ENCODE results near the gene DOCK8.
"Not testable (repeated sequence)": the region's sequence is repeated elsewhere in the genome, so short reads cannot be mapped to it uniquely, and the experiment has no call there.

DOCK8 gene

GRCh38 chr9:214648-215493 lies at the start of gene DOCK8:
DOCK8 (plus strand) TSS chr9:214865; CDS start chr9:214977, 112 bp downstream.
- peak; percentile 65 for DNase-seq

DNA sequence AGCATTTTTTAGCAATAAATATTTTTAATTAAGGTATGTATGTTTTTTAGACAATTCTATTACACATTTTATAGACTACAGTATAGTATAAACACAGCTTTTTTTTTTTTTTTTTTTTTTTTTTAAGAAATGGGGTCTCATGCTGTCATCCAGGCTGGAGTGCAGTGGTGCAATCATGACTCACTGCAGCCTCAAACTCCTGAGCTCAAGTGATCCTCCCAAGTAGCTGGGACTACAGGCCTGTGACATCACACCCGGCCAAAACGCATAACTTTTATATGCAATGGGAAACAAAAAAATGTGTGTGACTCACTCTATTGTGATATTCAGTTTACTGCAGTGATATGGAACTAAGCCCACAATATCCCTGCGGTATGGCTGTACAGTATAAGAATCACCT lies 44.9 kb upstream of the DOCK8 start:
- not testable (repeated sequence) for DNase-seq

GRCh38 chr9:178140-178825 lies 36.4 kb upstream of the DOCK8 start:
- DNase-seq, result peak; percentile 34

DNA sequence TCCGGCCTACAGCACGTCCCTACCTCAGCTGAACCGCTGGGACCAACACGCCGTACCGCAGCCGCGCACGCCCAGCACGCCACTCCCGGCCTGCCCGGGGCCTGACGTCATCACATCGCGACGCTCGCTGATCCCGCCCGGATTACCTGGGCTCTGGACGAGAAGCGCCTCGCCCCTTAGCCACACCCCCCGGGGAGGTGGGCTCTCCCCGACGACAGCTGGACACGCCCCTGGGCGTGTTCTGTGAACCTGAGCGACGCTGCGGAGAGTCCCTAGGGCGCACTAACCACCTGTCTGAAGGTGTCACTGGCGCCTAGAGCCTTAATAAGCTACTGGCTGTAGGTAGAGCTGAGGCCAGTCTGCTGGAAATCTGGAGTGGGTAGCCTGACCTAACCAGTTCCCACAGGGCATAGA lies 35.7 kb upstream of the DOCK8 start, which contains the start of gene ZNG1A:
Gene ZNG1A, minus strand, starts transcription at position 87 of the 414 bp plus-strand sequence. CDS start 87 bp downstream, outside the sequence.
- peak; percentile 91 for DNase-seq

- DNase-seq, result not testable (repeated sequence)
These were observed 15.1 kb upstream of the DOCK8 start for GRCh38 chr9:199601-200000.

- DNase-seq, result no peak
These were observed 8.2 kb upstream of the DOCK8 start for GRCh38 chr9:206481-206880.

DNA sequence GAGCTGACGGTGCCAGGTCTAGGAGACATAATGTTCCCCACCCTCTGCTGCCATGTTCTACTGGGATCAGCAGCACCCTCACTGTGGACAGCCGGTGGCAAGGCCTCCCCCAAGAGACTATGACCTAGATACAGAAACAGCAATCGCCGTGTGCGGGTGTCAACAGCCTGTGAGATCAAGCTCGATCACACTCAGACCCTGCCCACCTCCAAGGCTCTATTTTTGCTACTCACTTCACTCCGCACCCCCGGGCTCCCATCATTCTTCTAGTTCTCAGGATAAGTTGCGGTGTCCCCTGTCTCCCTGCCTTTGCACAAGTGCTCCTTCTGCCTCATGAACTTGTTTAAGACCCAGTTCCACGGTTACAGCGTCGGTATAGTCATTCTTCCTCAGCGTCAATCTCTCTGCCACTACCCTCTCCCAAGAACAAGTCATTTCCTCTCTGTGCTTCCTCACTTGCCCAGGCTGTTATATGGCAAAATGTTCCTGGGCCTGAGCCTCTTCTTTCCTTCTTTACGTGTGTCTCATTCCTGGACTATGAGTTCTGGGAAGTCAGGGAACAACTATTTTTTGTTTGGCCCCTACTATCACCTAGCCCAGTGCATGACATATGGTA lies 5.4 kb upstream of the DOCK8 start:
- no peak for DNase-seq

- DNase-seq, result no peak
These were observed 3.6 kb upstream of the DOCK8 start for GRCh38 chr9:211036-211435.

DNA sequence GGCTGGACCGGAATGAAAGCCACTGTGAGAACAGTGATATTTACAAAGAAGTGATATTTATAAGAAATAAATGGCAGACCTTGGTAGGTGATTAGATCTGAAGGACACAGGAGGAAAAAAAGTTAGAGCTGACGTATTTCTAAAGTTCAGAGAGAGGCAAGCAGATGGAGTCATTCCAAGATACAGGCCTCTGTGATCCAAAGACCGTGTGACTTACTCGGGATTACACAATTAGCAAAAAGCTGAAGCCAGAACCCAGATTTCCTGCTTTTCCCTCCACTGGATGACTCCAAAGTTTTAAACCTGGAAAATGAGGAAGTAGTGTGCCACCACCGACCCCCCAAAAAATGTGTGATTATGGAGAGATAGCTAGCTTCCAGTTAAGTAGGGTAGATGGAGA lies 3.1 kb upstream of the DOCK8 start:
- no peak for DNase-seq

GRCh38 chr9:212297-212696 lies 2.4 kb upstream of the DOCK8 start:
- no peak for DNase-seq

- not testable (repeated sequence) for DNase-seq
These were observed 764 bp upstream of the DOCK8 start for GRCh38 chr9:213901-214300.

GRCh38 chr9:214351-214647 lies 366 bp upstream of the DOCK8 start:
- no peak for DNase-seq

DNA sequence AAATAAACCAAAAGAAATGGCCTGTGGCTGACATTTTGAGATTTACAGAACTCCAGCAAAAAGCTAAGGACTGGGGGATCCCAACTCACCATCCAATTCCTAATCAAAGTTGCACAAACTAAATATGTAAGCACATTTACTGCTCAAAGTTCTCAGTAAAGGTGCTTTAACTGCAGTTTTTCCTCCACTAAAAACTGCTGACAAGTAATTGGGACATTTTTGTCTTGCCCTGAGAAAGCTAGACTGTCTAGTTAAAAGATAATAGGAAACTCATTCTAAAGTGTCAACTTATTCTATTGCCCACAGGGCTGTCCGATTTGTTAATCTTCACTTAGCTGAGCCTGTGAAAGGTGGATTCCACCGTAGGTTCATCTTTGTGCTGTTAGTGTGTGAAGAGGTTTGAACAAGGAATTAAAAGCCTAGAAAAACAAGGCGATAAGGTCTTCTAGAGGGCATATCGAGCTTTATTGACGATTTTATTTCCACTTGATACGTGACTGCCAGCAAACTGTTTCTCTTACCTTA lies 1.0 kb downstream of the DOCK8 start:
- no peak for DNase-seq

- DNase-seq, result no peak
These were observed 2.2 kb downstream of the DOCK8 start for GRCh38 chr9:216866-217265.

GRCh38 chr9:217950-218349 lies 3.3 kb downstream of the DOCK8 start:
- DNase-seq, result no peak

GRCh38 chr9:219036-219435 lies 4.4 kb downstream of the DOCK8 start:
- not testable (repeated sequence) for DNase-seq

DNA sequence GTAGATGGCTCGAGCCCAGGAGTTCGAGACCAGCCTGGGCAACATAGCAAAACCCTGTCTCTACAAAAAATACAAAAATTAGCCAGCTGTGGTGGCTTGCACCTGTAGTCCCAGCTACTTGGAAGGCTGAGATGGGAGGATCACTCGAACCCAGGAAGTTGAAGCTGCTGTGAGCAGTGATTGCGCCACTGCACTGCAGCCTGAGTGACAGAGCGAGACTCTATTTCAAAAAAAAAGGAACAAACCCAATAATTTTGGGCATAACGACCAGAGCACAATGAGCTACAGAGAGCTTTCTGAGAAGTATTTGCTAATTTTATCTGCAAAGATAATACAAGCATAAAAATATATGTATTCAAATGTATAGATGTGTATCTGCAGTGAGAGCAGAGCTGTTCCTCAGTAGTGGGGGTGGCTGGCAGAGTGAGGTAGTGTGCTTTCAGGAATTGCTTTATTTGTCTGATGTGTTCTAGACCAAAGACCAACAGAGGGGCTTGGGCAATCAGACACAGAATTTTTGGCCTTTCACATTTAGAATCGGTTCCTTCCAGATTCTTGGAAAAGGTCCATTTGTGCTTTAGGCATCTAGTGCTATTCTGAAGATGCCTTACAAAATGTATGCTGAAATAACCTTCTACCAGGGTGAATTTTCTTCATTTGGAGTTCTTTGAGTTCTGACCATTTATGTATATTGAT lies 5.2 kb downstream of the DOCK8 start:
- no peak for DNase-seq

- DNase-seq, result no peak
These were observed 7.5 kb downstream of the DOCK8 start for GRCh38 chr9:221989-222776.

- no peak for DNase-seq
These were observed 8.5 kb downstream of the DOCK8 start for GRCh38 chr9:223152-223551.

- no peak for DNase-seq
These were observed 9.4 kb downstream of the DOCK8 start for GRCh38 chr9:224026-224425.

DNA sequence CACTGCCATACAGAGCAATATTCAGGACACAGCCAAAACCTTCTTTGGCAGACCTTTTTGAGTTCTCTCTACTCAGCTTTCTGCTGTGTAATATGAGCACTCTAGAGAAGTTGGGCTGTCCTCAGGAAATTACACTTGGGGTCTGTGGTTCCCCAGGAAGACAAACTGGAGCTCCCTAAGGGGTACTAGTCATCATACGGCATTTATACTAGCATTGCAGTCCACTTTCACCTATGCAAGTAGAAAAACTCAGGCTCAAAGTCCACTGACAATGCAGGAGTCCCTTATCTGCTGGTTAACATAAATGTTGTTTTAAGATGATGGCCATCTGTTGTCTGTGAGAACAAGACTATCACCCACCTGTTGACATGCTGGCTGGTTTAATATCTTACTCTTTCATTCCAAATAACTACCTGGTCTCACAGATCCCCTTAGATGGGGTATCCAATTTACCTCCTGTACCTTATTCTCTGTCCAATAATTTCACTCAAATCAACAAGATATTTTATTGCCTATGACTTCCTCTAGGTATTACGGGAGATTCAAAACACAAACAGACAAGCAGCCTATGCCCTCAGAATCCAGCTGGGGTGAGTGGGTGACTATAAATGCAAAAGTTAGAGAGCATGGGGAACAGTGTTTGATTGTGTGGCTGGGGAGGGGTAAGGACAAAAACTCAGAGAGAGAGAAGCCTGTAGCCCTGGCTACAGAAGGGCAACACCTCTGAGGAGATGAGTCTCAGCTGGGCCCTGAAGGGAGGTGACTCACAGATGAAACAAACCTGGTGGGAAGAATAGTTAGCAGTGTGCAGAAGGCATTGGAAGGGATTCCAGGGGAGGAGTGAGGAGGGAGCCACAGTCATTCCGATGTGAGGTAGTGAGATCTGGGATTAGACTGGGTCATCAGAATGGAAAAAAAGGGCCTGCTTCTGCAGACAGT lies 10.2 kb downstream of the DOCK8 start:
- DNase-seq, result no peak

Data from CD4-positive, alpha-beta T cell treated with Interleukin-12 subunit alpha and Interleukin-12 subunit beta, for 1 hour (primary cell).